ENCODE results near the gene VPS35L. TPM values are rescaled to one million over a fixed set of nuclear protein-coding genes. Genes with fewer than 3 reads are reported as not detected.
"Not testable (repeated sequence)": the region's sequence is repeated elsewhere in the genome, so short reads cannot be mapped to it uniquely, and the experiment has no call there.

VPS35L gene
- total RNA-seq, 1 donor from 2014 or later, result 30.8 TPM

DNA sequence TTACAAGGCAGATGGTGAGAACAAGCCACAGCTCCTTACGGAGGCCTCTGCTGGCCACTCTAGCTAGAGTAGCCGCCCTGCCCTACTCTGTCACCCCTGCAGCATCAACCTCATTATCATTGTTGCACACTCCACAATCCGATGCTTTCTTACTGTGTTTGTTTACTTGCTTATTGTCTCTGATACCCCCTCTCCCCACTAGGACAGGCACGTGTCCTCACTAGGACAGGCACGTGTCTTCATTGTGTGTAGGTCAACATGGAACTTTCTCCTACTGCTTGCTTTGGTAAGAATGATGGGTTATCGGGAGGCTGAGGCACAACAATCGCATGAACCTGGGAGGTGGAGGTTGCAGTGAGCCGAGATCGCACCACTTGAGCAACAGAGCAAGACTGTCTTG lies 98.6 kb downstream of the VPS35L start:
- no peak for DNase-seq (ENCODE audit: low read depth)

DNA sequence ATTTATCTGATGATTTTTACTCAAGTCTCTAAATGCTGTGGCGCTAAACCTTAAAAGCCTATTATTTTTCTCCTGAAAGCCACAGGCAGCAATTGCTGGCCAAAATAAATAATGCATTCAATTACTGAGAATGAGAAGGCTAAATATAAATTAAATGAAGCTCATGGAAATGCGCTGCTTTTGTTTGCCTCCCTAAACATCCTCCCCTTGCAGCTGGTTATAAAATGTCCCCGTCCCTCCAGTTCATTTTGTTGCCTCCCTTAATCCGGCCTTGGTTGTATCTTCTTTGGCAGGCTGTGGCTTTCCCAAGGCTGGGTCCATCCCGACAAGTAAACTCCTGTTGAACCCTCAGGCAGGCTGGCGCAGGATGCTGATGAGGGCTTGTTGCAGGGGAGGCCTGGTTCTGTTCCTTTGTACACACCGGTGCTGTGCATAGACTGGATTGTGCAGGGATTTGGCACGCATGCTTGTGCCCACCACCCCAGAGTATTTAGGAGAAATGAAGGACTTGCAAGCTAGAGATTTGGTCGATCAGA lies 99.8 kb downstream of the VPS35L start:
- DNase-seq (ENCODE audit: low read depth), result no peak

DNA sequence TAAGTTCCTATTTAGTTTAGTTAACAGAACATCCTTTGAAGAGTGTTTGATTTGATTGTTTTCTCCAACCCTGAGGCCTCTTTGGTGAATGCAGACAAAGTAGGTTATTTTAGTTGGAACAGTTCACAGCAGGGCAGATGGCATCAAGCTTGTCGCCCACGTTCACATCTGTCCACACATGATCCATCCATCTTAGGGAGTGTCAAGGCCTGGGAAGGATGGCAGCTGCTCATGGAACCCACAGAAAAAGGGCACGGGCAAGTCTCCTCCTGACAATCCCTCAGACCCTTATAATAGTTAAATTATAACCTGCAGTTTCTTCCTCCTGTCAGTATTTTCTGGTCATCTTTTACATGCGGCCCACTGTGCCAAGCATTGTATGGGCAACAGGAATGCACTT lies 102.3 kb downstream of the VPS35L start:
- peak; percentile 83 for DNase-seq (ENCODE audit: low read depth)

DNA sequence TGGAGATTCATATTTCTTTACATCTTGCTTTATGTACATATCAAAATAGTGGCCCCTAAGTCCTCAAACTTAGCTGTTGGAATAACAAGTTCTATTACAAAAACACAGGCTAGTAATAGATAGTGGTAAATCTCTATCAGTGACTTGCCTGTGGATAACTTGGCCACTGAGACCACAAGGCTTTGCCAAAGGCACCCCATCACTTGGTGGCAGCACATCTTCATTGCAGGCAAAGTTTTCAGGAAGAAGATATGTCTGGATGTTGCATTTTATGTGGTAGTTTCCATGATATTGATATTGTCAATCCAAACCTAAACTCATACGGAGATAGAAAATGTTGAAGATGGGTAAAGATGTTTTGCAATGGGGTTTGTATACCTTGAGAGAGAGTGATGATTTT lies 104.1 kb downstream of the VPS35L start:
- peak; percentile 14 for DNase-seq (ENCODE audit: low read depth)

DNA sequence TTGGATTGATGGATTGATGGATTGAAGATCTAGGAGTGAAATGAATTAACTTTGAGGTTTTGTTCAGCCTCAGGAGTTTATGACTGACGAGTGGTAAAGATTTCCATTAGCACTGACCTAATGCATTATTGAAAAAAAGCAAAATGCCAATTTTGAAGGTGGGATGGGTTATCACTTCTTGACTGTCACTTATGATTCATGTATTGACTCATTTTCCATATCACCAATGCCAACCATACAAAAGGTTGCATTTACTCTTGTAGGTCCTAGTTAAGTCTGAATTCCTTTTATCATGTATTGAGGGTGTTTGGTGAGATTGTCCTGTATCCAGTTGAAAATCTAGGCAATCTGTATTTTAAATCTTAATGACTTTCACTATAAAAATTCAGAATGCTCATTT lies 104.9 kb downstream of the VPS35L start:
- no peak for DNase-seq (ENCODE audit: low read depth)

DNA sequence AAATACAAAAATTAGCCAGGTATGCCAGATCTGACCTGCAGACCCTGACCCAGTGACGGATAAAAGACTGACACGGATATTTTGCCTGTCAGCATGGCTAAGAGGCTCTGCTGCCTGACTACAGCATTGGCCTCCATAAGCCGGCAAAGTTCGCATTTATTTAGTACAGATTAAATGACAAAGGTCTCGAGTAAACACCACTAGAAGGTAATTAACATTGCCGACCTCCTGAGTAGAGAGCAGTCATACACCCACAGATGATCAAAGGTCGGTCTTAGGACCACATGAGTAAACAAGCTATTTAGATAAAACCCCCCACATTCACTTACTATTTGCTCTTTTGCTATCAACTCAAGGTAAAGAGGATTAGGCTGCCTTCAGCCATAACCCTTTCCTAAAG lies 106.8 kb downstream of the VPS35L start:
- no peak for DNase-seq (ENCODE audit: low read depth)

DNA sequence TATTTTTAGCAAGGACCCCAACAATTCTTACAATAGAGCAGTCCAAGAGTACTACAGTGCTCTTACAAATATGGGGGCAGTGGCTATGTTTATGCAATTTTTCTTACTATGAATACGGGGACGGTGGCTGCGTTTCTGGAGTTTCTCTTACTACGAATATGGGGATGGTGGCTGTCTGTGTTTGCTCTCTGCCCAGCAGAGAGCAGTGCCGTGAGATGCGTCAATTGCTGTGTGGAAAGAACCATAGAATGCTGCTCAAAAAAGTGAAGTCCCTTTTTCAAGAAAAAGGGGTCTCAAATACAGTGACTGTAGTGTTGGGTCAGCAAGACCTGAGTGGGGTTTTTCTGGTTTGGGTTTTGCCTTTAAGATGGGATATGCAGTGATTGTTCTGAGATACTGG lies 108.7 kb downstream of the VPS35L start:
- DNase-seq (ENCODE audit: low read depth), result no peak

DNA sequence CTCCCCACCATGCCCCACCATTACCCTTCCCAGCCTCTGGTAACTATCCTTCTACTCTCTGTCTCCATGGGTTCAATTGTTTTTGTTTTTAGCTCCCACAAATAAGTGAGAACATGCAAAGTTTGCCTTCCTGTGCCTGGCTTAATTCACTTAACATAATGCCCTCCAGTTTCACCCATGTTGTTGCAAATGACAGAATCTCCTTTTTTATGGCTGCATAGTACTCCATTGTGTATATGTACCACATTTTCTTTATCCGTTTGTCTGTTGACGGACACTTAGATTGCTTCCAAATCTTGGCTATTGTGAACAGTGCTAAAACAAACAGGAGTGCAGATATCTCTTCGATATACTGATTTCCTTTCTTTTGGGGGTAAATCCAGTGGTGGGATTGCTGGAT lies 109.8 kb downstream of the VPS35L start:
- not testable (repeated sequence) for DNase-seq (ENCODE audit: low read depth)

DNA sequence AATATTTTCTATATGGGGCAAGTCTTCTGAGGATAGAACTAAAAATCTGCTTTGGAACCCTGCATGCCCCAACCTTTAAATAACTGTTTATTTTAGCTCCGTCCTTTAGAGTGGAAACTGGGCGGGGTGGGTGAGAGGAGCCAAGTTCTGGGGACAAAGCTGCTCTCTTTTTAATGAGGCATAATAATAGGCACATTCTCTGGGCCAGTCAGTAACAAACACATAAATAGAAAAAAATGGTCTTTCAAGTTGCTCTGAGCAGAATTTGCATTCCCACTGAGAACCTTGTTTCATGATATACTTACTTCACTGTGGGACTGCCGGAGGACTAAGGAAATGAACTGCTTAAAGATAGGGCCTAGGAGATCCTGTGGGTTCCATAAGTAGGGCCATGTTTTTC lies 111.0 kb downstream of the VPS35L start:
- no peak for DNase-seq (ENCODE audit: low read depth)

DNA sequence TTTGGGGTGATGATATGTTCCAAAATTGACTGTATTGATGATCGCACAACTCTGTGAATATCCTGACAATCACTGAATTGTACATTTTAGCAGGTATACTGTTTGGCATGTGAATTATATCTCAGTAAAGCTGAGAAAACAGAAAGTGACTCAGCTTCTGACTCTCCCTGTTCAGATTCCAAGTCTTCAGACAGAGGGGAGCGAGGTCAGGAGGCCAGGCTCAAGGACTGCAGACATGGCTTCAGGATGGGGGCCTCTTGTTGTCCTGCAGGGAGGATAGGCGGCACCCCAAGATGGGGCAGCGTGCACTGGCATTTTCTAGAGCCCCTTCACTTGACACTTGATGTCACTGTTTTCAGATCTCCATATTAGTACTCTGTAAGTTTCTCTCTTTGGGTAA lies 116.9 kb downstream of the VPS35L start:
- DNase-seq (ENCODE audit: low read depth), result no peak

DNA sequence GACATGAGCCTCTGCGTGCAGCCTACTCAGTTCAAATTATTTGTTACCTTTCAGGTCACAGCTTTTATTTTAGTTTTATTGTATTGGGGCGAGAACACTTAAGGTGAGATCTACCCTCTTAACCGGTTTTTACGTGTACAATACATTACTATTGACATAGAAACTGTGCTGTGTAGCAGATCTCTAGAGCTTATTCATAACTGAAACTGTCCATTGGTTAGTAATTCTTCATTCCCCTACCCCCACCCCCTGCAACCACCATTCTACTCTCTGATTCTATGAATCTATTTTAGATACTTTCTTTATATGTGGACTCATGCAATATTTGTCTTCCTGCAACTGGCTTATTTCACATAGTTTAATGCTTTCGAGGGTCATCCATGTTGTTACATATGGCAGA lies 119.0 kb downstream of the VPS35L start:
- no peak for DNase-seq (ENCODE audit: low read depth)

DNA sequence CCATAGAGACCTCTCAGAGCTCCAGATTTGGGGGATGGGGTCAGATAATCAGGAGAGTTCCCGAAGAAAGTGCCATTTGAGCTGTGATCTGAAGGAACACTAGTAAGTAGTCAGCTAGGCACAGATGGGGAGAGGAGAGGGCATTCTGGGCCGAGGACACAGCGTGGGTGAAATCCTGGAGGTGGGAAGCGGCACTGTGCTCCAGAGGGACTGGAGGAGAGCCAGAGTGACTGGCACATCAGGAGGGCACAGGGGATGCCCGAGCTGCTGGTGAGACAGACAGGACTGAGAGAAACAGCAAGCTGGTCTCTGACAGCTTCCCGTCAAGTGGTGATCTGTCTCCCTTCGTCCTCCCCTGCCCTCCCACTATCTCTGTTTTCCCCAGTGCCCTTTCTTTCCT lies 121.9 kb downstream of the VPS35L start:
- no peak for DNase-seq (ENCODE audit: low read depth)

DNA sequence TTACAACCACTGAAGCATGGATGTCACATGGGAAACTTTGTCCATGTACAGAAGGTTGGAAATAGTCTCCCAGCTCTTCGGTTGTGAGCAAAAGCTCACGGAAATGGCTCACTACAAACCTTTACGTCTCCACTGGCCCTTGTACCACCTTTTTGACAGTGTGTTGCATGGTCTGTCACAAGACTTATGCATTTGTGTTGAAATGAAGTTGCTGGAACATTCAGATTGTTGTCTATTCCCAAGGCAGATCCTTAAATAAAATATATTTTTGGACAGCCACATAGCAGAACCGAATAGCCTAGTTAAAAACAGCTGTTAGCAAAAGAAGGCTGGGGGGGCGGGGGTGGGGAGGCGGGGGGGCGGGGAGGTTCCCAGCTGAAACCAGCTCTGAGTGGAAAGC lies 123.3 kb downstream of the VPS35L start:
- peak; percentile 22 for DNase-seq (ENCODE audit: low read depth)

DNA sequence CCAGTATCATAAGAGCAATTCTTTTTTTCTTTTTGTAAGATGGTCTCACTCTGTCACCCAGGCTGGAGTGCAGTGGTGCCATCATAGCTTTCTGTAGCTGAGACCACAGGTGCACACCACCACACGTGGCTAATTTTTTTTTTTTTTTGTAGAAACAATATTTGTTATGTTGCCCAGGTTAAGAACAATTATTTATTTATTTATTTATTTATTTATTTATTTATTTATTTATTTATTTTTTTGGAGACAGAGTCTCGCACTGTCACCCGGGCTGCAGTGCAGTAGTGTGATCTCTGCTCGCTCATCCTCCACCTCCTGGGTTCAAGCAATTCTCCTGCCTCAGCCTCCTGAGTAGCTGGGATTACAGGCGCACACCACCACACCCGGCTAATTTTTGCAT lies 123.8 kb downstream of the VPS35L start:
- DNase-seq (ENCODE audit: low read depth), result not testable (repeated sequence)

DNA sequence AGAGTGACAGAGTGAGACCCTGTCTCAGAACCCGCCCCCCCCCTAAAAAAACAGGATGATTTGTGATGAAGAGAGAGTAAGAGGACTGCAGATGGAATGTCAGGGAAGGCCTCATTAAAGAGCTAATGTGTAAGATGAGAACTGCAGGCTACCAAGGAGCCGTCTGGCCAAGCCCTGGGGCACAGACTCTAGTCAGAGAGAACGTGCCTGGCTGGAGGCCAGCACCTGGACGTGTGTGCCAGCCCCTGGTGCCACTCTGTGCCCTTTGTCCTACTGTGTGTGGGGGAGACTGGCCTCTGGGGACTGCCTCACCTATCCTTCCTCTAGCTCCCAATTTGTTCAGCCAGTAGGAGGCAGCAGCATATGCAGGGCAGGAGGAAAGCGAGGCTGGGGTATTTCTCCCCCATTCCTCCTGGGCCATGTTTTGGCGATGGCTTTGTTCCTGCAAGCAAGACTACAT lies 125.4 kb downstream of the VPS35L start:
- no peak for DNase-seq (ENCODE audit: low read depth)

DNA sequence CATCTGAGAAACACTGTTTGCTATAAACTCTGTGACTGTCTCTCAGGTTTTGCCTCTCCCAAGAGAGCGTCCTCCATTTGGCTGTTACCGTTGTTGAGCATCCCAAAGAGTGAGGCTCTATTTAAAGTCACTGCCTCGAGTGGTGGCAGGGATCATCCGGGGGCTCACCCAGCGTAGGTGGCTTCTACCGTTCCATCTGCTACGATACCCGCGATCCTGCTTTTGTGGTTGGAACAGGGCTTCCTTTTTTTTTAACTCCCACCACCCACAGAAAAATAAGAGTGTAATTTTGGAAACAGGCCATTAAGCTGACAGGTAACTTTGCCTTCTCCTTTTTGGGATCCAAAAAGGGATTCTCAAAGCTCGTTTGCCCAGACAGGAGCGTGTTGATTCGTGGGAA lies 126.1 kb downstream of the VPS35L start:
- DNase-seq (ENCODE audit: low read depth), result no peak

DNA sequence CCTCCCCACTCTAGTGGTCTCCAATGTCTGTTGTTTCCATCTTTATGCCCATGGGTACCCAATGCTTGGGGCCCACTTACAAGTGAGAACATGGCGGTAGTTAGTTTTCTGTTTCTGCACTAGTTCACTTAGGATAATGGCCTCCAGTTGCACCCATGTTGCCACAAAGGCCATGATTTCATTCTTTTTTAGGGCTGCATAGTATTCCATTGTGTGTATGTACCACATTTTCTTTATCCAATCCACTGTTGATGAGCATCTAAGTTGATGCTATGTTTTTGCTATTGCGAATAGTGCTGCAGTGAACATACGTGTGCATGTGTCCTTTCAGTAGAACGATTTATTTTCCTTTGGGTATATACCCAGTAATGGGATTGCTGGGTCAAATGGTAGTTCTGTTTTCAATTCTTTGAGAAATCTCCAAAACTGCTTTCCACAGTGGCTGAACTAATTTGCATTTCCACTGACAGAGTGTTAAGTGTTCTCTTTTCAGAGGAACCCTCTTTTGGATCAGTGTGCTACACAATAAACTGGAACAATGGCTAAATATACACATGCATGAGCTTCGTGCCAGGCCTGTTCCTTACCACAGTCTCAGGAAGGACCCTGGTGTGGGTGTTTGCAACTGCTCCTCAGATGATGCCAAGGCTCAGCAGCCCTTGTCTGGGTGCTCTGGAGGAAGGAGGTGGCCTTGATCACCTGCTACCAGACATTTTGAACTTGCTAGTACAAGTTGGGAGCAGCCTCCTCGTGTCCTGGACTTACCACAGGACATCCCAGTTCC lies 128.1 kb downstream of the VPS35L start:
- DNase-seq (ENCODE audit: low read depth), result no peak

DNA sequence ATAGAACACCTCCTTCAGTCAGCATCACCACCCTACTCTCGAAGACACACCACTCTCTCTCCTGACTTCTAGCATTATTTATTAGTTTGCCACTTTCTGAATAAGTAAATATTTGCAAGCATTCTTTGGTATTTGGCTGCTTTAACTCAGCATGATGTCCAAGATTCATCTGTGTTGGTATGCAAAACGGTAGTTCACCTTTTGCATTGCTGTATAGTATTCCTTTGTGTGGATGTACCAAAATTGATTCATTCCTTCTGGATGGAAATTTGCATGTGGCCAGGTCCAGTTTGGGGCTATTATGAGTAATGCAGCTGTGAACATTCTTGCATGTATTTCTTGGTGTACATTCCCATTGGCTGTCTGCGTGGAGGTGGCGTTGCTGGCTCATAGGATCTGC lies 129.7 kb downstream of the VPS35L start:
- DNase-seq (ENCODE audit: low read depth), result no peak

DNA sequence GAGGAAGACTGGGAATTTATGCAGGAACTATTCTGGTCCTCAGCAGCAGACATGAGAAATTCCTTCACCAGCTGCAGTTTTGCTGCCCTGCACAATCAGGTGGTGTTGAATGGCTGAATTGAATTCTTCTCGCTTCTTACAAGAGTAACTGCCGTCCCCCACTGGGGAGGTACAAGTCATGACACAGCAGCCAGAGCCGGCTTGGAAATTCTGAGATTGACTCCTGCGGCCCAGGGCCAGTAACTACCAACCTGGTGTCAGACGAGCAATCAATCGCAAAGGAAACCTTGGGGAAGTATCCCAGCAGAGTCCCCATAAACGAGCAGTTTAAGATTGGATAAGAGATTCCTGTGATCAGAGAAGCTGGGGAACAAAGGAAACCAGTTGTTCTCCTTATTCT lies 131.8 kb downstream of the VPS35L start:
- no peak for DNase-seq (ENCODE audit: low read depth)

DNA sequence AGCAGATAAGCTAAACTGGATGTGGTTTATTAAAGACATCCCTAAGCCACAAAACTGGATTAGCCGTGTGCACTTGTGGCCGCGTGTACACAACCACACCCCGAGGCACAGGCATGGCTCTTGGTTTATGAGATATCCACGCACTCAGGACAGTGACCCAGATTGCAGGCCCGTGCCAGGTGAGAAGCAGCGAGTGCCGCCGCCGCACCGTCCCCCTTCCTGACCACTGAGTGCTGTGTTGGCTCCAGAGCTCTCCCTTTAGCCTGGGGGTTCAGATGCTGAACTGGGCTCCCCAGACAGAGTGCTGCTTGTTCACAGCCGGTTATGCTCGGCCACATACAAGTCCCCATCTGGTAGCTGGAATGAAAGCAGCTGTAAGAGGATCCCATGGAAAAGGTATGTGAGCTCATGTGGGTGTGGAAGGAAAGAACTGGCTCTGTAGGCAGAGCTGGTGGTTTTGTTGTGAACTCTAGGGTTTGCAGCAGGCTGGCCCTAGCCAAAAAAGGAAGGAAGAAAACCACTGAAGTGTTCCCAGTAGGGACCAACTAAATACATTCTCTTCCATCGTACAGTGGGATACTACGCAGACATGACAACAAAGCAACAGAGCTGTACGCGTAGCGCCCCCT lies 133.0 kb downstream of the VPS35L start:
- DNase-seq (ENCODE audit: low read depth), result peak; percentile 48

DNA sequence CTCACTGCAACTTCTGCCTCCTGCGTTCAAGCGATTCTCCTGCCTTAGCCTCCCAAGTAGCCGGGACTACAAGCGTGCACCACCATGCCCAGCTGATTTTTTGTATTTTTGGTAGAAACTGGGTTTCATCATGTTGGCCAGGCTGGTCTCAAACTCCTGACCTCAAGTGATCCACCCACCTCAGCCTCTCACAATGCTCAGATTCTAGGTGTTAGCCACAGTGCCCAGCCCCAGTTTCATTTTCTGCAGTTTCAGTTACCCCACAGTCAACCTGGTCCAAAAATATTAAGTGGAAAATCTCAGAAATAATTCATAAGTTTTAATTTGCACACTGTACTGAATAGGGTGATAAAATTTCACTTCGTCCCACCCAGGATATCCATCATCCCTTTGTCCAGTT lies 133.8 kb downstream of the VPS35L start:
- DNase-seq (ENCODE audit: low read depth), result no peak

DNA sequence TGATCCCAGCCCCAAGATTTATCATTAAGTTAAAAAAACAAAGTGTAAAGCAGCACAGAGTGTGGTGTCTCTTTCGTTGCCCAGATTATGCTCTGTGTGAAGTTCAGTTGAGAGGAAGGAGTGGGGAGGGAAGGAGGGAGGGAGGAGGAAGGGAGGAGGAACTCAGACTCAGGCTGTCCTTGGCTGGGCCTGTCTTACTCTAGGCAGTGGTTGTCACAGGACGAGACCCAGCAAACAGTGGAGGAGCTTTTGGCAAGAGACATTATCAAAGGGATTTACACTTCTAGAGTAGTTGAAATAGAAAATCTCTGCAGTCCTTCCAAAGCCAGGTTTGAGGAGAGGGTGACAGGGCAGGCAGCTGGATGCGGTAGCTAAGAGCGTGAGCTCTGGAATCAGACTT lies 134.7 kb downstream of the VPS35L start:
- no peak for DNase-seq (ENCODE audit: low read depth)

Measured in myocyte (in vitro differentiated cells).